NT2/D1 (cell line): ENCODE measurements around the gene CAV1.
"Not testable (repeated sequence)": the region's sequence is repeated elsewhere in the genome, so short reads cannot be mapped to it uniquely, and the experiment has no call there.

Experiments
- DNase-seq: peaks from one replicate; pipeline ENCODE4 v3.0.0-alpha.2; 2011; ENCODE audit warnings: low read depth, low spot score
- H3K27me3 ChIP-seq: 2 replicates; pipeline ENCODE4 v1.6.0; 2011; ENCODE audit warnings: mild to moderate bottlenecking; ENCODE audit not compliant: insufficient read length, insufficient read depth
- H3K36me3 ChIP-seq: 2 replicates; pipeline ENCODE4 v1.6.1; 2011; ENCODE audit warnings: mild to moderate bottlenecking, low read length, mixed read lengths; ENCODE audit not compliant: insufficient read depth, insufficient read length
- H3K4me1 ChIP-seq: 2 replicates; pipeline ENCODE4 v1.5.1; 2011; ENCODE audit not compliant: insufficient read depth, insufficient read length
- H3K4me3 ChIP-seq: 2 replicates; pipeline ENCODE4 v1.5.1; 2011; ENCODE audit warnings: low read depth; ENCODE audit not compliant: insufficient read length
- H3K9ac ChIP-seq: 2 replicates; pipeline ENCODE4 v1.6.0; 2011; ENCODE audit warnings: low read depth; ENCODE audit not compliant: insufficient read length
- H3K9me3 ChIP-seq: 2 replicates; pipeline ENCODE4 v1.5.1; 2011; ENCODE audit warnings: mild to moderate bottlenecking, low read length; ENCODE audit not compliant: insufficient read depth
- SUZ12 ChIP-seq: IDR thresholded peaks from 2 replicates; pipeline ENCODE4 v1.6.1; 2011; ENCODE audit not compliant: insufficient read length, insufficient read depth; ENCODE audit errors: extremely low read depth
- YY1 ChIP-seq: IDR thresholded peaks from 2 replicates; pipeline ENCODE4 v1.6.1; 2011; ENCODE audit not compliant: insufficient read length, insufficient read depth
- ZNF274 ChIP-seq: IDR thresholded peaks from 2 replicates; pipeline ENCODE4 v1.6.1; 2011; ENCODE audit warnings: mild to moderate bottlenecking, low read depth, low read length

The CAV1 gene

GRCh38 chr7:116585392-116585791 is 60.6 kb downstream of the CAV1 start:
- Histone ChIP-seq H3K27me3 (no peaks in the 10 kb centered on the region), H3K9me3 (no peaks in the 10 kb centered on the region), H3K4me3 (no peak overlapping the region), H3K4me1 (no peaks in the 10 kb centered on the region), H3K36me3 (no peaks in the 10 kb centered on the region), H3K9ac (no peak overlapping the region)
- no peak for DNase-seq
- TF ChIP-seq SUZ12 (no peak), ZNF274 (no peak)

- no peaks in the 10 kb centered on the region for H3K36me3 ChIP-seq
- H3K9ac ChIP-seq: no peak overlapping the region
- no peaks in the 10 kb centered on the region for H3K27me3 ChIP-seq
- DNase-seq: no peak
- H3K4me1 ChIP-seq: no peaks in the 10 kb centered on the region
- H3K9me3 ChIP-seq: no peaks in the 10 kb centered on the region
- TF ChIP-seq SUZ12 (no peak), YY1 (no peak), ZNF274 (no peak)
- H3K4me3 ChIP-seq: no peak overlapping the region
Observed at GRCh38 chr7:116585967-116586366, 61.1 kb downstream of the CAV1 start.

DNA sequence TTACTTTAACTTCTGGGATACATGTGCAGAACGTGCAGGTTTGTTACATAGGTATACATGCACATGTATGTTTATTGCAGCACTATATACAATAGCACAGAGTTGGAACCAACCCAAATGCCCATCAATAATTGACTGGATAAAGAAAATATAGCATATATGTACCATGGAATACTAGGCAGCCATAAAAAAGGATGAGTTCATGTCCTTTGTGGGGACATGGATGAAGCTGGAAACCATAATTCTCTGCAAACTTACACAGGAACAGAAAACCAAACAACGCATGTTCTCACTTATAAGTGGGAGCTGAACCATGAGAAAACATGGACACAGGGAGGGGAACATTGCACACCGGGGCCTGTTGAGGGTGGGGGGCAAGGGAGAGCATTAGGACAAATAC is 62.4 kb downstream of the CAV1 start:
- H3K36me3 ChIP-seq, H3K9me3 ChIP-seq, H3K4me3 ChIP-seq, H3K27me3 ChIP-seq, DNase-seq, H3K9ac ChIP-seq, H3K4me1 ChIP-seq: not testable (repeated sequence)

- Histone ChIP-seq H3K4me3 (no peak overlapping the region), H3K36me3 (no peaks in the 10 kb centered on the region), H3K9ac (no peak overlapping the region), H3K27me3 (no peaks in the 10 kb centered on the region), H3K9me3 (no peaks in the 10 kb centered on the region), H3K4me1 (no peaks in the 10 kb centered on the region)
- no peak for TF ChIP-seq YY1
- TF ChIP-seq ZNF274: no peak
- no peak for TF ChIP-seq SUZ12
- DNase-seq: no peak
Observed at GRCh38 chr7:116588225-116588624, 63.4 kb downstream of the CAV1 start.

- Histone ChIP-seq H3K36me3 (no peaks in the 10 kb centered on the region), H3K9me3 (no peaks in the 10 kb centered on the region), H3K4me1 (no peaks in the 10 kb centered on the region), H3K9ac (no peak overlapping the region), H3K4me3 (no peak overlapping the region), H3K27me3 (no peaks in the 10 kb centered on the region)
- peak; percentile 32 for DNase-seq
- TF ChIP-seq YY1 (no peak), SUZ12 (no peak), ZNF274 (no peak)
Observed at GRCh38 chr7:116588641-116589594, 64.1 kb downstream of the CAV1 start.

GRCh38 chr7:116591202-116592040 is 66.6 kb downstream of the CAV1 start:
- Histone ChIP-seq H3K4me1 (no peaks in the 10 kb centered on the region), H3K4me3 (no peak overlapping the region), H3K27me3 (no peaks in the 10 kb centered on the region), H3K36me3 (no peaks in the 10 kb centered on the region), H3K9me3 (no peaks in the 10 kb centered on the region), H3K9ac (no peak overlapping the region)
- no peak for DNase-seq
- TF ChIP-seq YY1 (no peak), ZNF274 (no peak), SUZ12 (no peak)

- no peak for DNase-seq
- H3K9me3 ChIP-seq: no peaks in the 10 kb centered on the region
- no peak for TF ChIP-seq ZNF274
- no peak for TF ChIP-seq YY1
- TF ChIP-seq SUZ12: no peak
- H3K4me3 ChIP-seq: no peak overlapping the region
- no peaks in the 10 kb centered on the region for H3K36me3 ChIP-seq
- no peaks in the 10 kb centered on the region for H3K27me3 ChIP-seq
- H3K9ac ChIP-seq: no peak overlapping the region
- H3K4me1 ChIP-seq: no peaks in the 10 kb centered on the region
Observed at GRCh38 chr7:116592041-116592355, 67.2 kb downstream of the CAV1 start.
